ENCODE measurements around the gene AZGP1. TPM values are rescaled to one million over a fixed set of nuclear protein-coding genes. Genes with fewer than 3 reads are reported as not detected.
A peak's percentile ranks its signal among the peaks of the same experiment; 100 is the strongest.

Gene AZGP1
- total RNA-seq, 2 donors from 2014 or later, result not detected

GRCh38 chr7:99923200-99923599, 52.6 kb downstream of the AZGP1 start:
- no peak overlapping the region for H3K4me3 ChIP-seq (ENCODE audit: low read length)
- 95 to 100% methylated on average over 3 of the region's 3 CpGs for WGBS, 2 experiments (ENCODE audit: insufficient coverage in 1 of 2, insufficient read length in 1 of 2)
- H3K9ac ChIP-seq (ENCODE audit: extremely low read depth, low read length, poor library complexity, severe bottlenecking), result no peak overlapping the region
- peaks cover 52% of the 10 kb centered on the region for H3K27me3 ChIP-seq (ENCODE audit: control insufficient read depth, insufficient read depth, low read length, poor library complexity, severe bottlenecking)
- Mint-ChIP-seq H3K36me3 (ENCODE audit: low read depth) (peaks cover 9% of the 10 kb centered on the region), H3K27ac (no peak overlapping the region), H3K4me1 (peaks cover 3% of the 10 kb centered on the region), H3K9me3 (peaks cover 27% of the 10 kb centered on the region), H3K27me3 (ENCODE audit: insufficient read depth) (peaks cover 19% of the 10 kb centered on the region), H3K4me3 (no peak overlapping the region)
- TF ChIP-seq, protein P1, sequence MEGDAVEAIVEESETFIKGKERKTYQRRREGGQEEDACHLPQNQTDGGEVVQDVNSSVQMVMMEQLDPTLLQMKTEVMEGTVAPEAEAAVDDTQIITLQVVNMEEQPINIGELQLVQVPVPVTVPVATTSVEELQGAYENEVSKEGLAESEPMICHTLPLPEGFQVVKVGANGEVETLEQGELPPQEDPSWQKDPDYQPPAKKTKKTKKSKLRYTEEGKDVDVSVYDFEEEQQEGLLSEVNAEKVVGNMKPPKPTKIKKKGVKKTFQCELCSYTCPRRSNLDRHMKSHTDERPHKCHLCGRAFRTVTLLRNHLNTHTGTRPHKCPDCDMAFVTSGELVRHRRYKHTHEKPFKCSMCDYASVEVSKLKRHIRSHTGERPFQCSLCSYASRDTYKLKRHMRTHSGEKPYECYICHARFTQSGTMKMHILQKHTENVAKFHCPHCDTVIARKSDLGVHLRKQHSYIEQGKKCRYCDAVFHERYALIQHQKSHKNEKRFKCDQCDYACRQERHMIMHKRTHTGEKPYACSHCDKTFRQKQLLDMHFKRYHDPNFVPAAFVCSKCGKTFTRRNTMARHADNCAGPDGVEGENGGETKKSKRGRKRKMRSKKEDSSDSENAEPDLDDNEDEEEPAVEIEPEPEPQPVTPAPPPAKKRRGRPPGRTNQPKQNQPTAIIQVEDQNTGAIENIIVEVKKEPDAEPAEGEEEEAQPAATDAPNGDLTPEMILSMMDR (conservative IDR thresholded peaks at IDR 0.05), result no peak
- H3K4me1 ChIP-seq (ENCODE audit: control insufficient read depth, insufficient read depth, low read length), result no peaks in the 10 kb centered on the region
- DNase-seq, result no peak
- H3K27ac ChIP-seq (ENCODE audit: low read depth, low read length), result no peak overlapping the region
- peaks cover 16% of the 10 kb centered on the region for H3K9me3 ChIP-seq (ENCODE audit: control insufficient read depth, low read length)
- no peaks in the 10 kb centered on the region for H3K36me3 ChIP-seq (ENCODE audit: control insufficient read depth, insufficient read depth, low read length)

GRCh38 chr7:99920149-99920548, 55.7 kb downstream of the AZGP1 start:
- peaks cover 16% of the 10 kb centered on the region for H3K9me3 ChIP-seq (ENCODE audit: control insufficient read depth, low read length)
- Mint-ChIP-seq H3K27me3 (ENCODE audit: insufficient read depth) (peaks cover 7% of the 10 kb centered on the region), H3K4me3 (peak overlapping the region; percentile 73), H3K9me3 (peaks cover 27% of the 10 kb centered on the region), H3K4me1 (peaks cover 3% of the 10 kb centered on the region), H3K27ac (no peak overlapping the region), H3K36me3 (ENCODE audit: low read depth) (peaks cover 12% of the 10 kb centered on the region)
- H3K4me3 ChIP-seq (ENCODE audit: low read length), result peak overlapping the region; percentile 85
- H3K36me3 ChIP-seq (ENCODE audit: control insufficient read depth, insufficient read depth, low read length), result peaks cover 9% of the 10 kb centered on the region
- H3K27me3 ChIP-seq (ENCODE audit: control insufficient read depth, insufficient read depth, low read length, poor library complexity, severe bottlenecking), result peaks cover 22% of the 10 kb centered on the region
- H3K4me1 ChIP-seq (ENCODE audit: control insufficient read depth, insufficient read depth, low read length), result no peaks in the 10 kb centered on the region
- no peak overlapping the region for H3K9ac ChIP-seq (ENCODE audit: extremely low read depth, low read length, poor library complexity, severe bottlenecking)
- 88 to 100% methylated on average over 1 to 3 of the region's 3 CpGs for WGBS, 2 experiments (ENCODE audit: insufficient coverage in 1 of 2, insufficient read length in 1 of 2)
- DNase-seq, result no peak
- TF ChIP-seq, protein P1 (conservative IDR thresholded peaks at IDR 0.05), result no peak
- no peak overlapping the region for H3K27ac ChIP-seq (ENCODE audit: low read depth, low read length)

GRCh38 chr7:99919814-99920112, 56.1 kb downstream of the AZGP1 start:
- no peak for DNase-seq
- Mint-ChIP-seq H3K9me3 (peaks cover 27% of the 10 kb centered on the region), H3K36me3 (ENCODE audit: low read depth) (peaks cover 12% of the 10 kb centered on the region), H3K27ac (peak overlapping the region; percentile 52), H3K4me3 (peak overlapping the region; percentile 73), H3K4me1 (peaks cover 3% of the 10 kb centered on the region), H3K27me3 (ENCODE audit: insufficient read depth) (peaks cover 7% of the 10 kb centered on the region)
- WGBS, 2 experiments (ENCODE audit: insufficient coverage in 1 of 2, insufficient read length in 1 of 2), result 77 to 79% methylated on average over 2 to 4 of the region's 4 CpGs
- TF ChIP-seq, protein P1 (conservative IDR thresholded peaks at IDR 0.05), result no peak
- Histone ChIP-seq H3K9me3 (ENCODE audit: control insufficient read depth, low read length) (peaks cover 16% of the 10 kb centered on the region), H3K27ac (ENCODE audit: low read depth, low read length) (no peak overlapping the region), H3K4me1 (ENCODE audit: control insufficient read depth, insufficient read depth, low read length) (no peaks in the 10 kb centered on the region), H3K36me3 (ENCODE audit: control insufficient read depth, insufficient read depth, low read length) (peaks cover 9% of the 10 kb centered on the region), H3K27me3 (ENCODE audit: control insufficient read depth, insufficient read depth, low read length, poor library complexity, severe bottlenecking) (peaks cover 18% of the 10 kb centered on the region), H3K9ac (ENCODE audit: extremely low read depth, low read length, poor library complexity, severe bottlenecking) (peak overlapping the region; percentile 36), H3K4me3 (ENCODE audit: low read length) (peak overlapping the region; percentile 85)

Data from endodermal cell (in vitro differentiated cells).